Colonic mucosa (tissue), 4 donors: ENCODE measurements around the gene GNB1L. TPM values are rescaled to one million over a fixed set of nuclear protein-coding genes. Genes with fewer than 3 reads are reported as not detected.
A peak's percentile ranks its signal among the peaks of the same experiment; 100 is the strongest.

ENCODE experiments used
- DNase-seq: peaks from one replicate; pipeline ENCODE4 v3.0.0-alpha.2; 2020
- H3K27ac ChIP-seq: fragments of 200-600 bp; one replicate; pipeline ENCODE4 v1.8.0; 2021
- H3K27me3 ChIP-seq: fragments of 200-600 bp; one replicate; pipeline ENCODE4 v1.8.0; 2021
- H3K36me3 ChIP-seq: fragments of 200-600 bp; one replicate; pipeline ENCODE4 v1.8.0; 2021
- H3K4me1 ChIP-seq: fragments of 200-600 bp; one replicate; pipeline ENCODE4 v1.8.0; 2021; ENCODE audit warnings: mild to moderate bottlenecking
- H3K4me3 ChIP-seq: fragments of 200-600 bp; one replicate; pipeline ENCODE4 v1.8.0; 2021
- H3K9ac ChIP-seq, 2 donors: one replicate each; pipeline ENCODE4 v1.7.0; 2013; ENCODE audit warnings: control low read depth in 2 of 2, low read depth in 2 of 2, low read length in 2 of 2
- H3K9me3 ChIP-seq: fragments of 200-600 bp; one replicate; pipeline ENCODE4 v1.8.0; 2021
- CTCF ChIP-seq: fragments of 200-600 bp; IDR thresholded peaks from one replicate; pipeline ENCODE4 v1.8.0; 2022; ENCODE audit warnings: antibody characterized with exemption, mild to moderate bottlenecking
- intact Hi-C: fragments of 100-400 bp; cut with DNase I; formaldehyde crosslinking; loops from one replicate; pipeline ENCODE4 v1.14.1; 2022
- total RNA-seq, 2 donors: library from RNA; stranded (reverse); fragmentation: NEBNext Ultra II Directional in 1 of 2; extraction: Animal tissue kit (Norgen Biotek cat#: 25700) in 1 of 2; gene quantifications; one replicate each; pipeline ENCODE4 v1.2.1, GENCODE V29; 2021
- donor health status: healthy.
- donor health status: DM: no; HTN: no; CAD: no.
- donor health status: DM: no; HTN: no; CAD: no.

GNB1L gene
- total RNA-seq, 2 donors from 2014 or later, result 4.4 to 10.2 TPM

- Histone ChIP-seq H3K4me1 (no peaks in the 10 kb centered on the region), H3K36me3 (no peaks in the 10 kb centered on the region), H3K27ac (no peak overlapping the region), H3K4me3 (no peak overlapping the region), H3K27me3 (no peaks in the 10 kb centered on the region), H3K9me3 (no peaks in the 10 kb centered on the region), H3K9ac (no peak overlapping the region)
- DNase-seq, result peak; percentile 2
- TF ChIP-seq CTCF, result no peak
- intact Hi-C loops, result no loop called here
Measured at GRCh38 chr22:19825904-19826618, 28.6 kb downstream of the GNB1L start.

- Histone ChIP-seq H3K36me3 (no peaks in the 10 kb centered on the region), H3K4me3 (no peak overlapping the region), H3K27me3 (no peaks in the 10 kb centered on the region), H3K9me3 (no peaks in the 10 kb centered on the region), H3K4me1 (no peaks in the 10 kb centered on the region), H3K9ac (no peak overlapping the region), H3K27ac (no peak overlapping the region)
- TF ChIP-seq CTCF, result no peak
- DNase-seq, result peak; percentile 7
- intact Hi-C loops, result no loop called here
Measured at GRCh38 chr22:19824926-19825339, 29.7 kb downstream of the GNB1L start.

GRCh38 chr22:19824212-19824925 lies 30.3 kb downstream of the GNB1L start:
- intact Hi-C loops, result no loop called here
- Histone ChIP-seq H3K36me3 (no peaks in the 10 kb centered on the region), H3K9ac (no peak overlapping the region), H3K9me3 (no peaks in the 10 kb centered on the region), H3K27me3 (no peaks in the 10 kb centered on the region), H3K4me3 (no peak overlapping the region), H3K4me1 (no peaks in the 10 kb centered on the region), H3K27ac (no peak overlapping the region)
- DNase-seq, result peak; percentile 12
- TF ChIP-seq CTCF, result no peak

- H3K9ac ChIP-seq, result no peak overlapping the region
- peak; percentile 12 for DNase-seq
Measured at GRCh38 chr22:19823902-19824211, 30.8 kb downstream of the GNB1L start.

More at GRCh38 chr22:19823902-19824211, 30.8 kb downstream of the GNB1L start:
- H3K27me3 ChIP-seq, result no peaks in the 10 kb centered on the region
- no peak overlapping the region for H3K27ac ChIP-seq
- H3K4me3 ChIP-seq, result no peak overlapping the region
- no peaks in the 10 kb centered on the region for H3K36me3 ChIP-seq
- no peaks in the 10 kb centered on the region for H3K9me3 ChIP-seq
- H3K4me1 ChIP-seq, result no peaks in the 10 kb centered on the region
- intact Hi-C loops, result no loop called here
- TF ChIP-seq CTCF, result no peak
